HUES48 (cell line): ENCODE measurements around the gene LPCAT1.

Experiments
- H3K27ac ChIP-seq: one replicate; pipeline ENCODE4 v1.7.0; 2013; ENCODE audit warnings: low read depth, low read length, inconsistent platforms
- H3K27me3 ChIP-seq: 2 replicates; pipeline ENCODE4 v1.6.1; 2013; ENCODE audit warnings: mild to moderate bottlenecking, low read length; ENCODE audit not compliant: control insufficient read depth, insufficient read depth
- H3K36me3 ChIP-seq: 2 replicates; pipeline ENCODE4 v1.6.1; 2013; ENCODE audit warnings: low read length; ENCODE audit not compliant: control insufficient read depth, insufficient read depth
- H3K4me1 ChIP-seq: 2 replicates; pipeline ENCODE4 v1.6.1; 2013; ENCODE audit warnings: mild to moderate bottlenecking, low read length; ENCODE audit not compliant: control insufficient read depth, insufficient read depth
- H3K4me3 ChIP-seq: 2 replicates; pipeline ENCODE4 v1.5.1; 2013; ENCODE audit warnings: mild to moderate bottlenecking, low read depth, low read length
- H3K9ac ChIP-seq: 2 replicates; pipeline ENCODE4 v1.6.1; 2013; ENCODE audit warnings: mild to moderate bottlenecking, low read depth, low read length, moderate library complexity
- H3K9me3 ChIP-seq: 2 replicates; pipeline ENCODE4 v1.6.1; 2013; ENCODE audit warnings: low read length; ENCODE audit not compliant: control insufficient read depth, insufficient read depth

The LPCAT1 gene

GRCh38 chr5:1472964-1473628 is 50.7 kb downstream of the LPCAT1 start:
- H3K9ac ChIP-seq, result no peak overlapping the region
- peaks cover 92% of the 10 kb centered on the region for H3K36me3 ChIP-seq
- no peaks in the 10 kb centered on the region for H3K9me3 ChIP-seq
- H3K27ac ChIP-seq, result no peak overlapping the region
- no peaks in the 10 kb centered on the region for H3K4me1 ChIP-seq
- H3K27me3 ChIP-seq, result no peaks in the 10 kb centered on the region
- no peak overlapping the region for H3K4me3 ChIP-seq

DNA sequence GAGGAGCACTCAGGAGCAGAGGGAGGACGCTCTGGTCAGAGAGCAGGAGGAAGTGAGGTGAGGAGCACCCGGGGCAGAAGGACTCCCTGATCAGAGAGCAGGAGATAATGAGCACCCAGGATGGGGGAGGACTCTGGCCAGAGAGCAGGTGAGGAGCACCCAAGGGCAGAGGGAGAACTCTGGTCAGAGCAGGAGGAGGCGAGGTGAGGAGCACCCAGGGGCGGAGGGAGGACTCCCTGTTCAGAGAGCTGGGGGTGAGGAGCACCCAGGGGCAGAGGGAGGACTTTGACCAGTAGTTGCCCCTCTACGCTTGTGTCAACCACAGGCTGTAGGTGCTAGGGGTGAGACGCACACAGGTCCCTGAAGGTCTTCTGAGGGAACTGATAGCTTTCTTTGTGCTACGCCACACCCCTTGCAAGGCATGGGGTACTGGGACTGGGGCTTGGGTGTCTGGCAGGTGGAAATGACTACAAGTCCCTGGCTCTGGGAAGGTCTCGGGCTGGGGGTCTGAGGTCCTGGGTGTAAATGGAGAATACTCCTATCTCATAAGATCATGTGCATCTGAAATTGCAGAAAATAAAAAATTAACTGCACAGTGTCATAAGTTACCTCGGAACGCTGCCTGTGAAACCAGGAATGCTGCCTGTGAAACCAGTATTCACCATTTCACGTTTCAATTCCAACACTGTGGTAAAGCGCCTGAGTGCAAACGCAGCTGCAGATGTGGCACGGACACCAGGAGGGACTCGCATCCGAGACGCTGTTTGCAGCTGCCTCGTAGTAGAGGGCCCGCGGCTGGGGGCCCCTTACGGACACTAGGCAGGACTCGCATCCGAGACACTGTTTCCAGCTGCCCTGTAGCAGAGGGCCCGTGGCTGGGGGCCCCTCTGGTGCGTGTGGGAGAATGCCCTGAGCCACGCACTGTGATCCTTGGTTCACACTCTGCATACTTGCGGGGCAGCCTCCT is 51.5 kb downstream of the LPCAT1 start:
- H3K4me1 ChIP-seq, result no peaks in the 10 kb centered on the region
- H3K4me3 ChIP-seq, result no peak overlapping the region
- H3K36me3 ChIP-seq, result peaks cover 93% of the 10 kb centered on the region

GRCh38 chr5:1471240-1471853 is 52.4 kb downstream of the LPCAT1 start:
- no peak overlapping the region for H3K9ac ChIP-seq
- peaks cover 93% of the 10 kb centered on the region for H3K36me3 ChIP-seq

More for the DNA sequence above, 51.5 kb downstream of the LPCAT1 start:
- H3K9ac ChIP-seq, result no peak overlapping the region
- H3K27me3 ChIP-seq, result no peaks in the 10 kb centered on the region
- no peak overlapping the region for H3K27ac ChIP-seq
- no peaks in the 10 kb centered on the region for H3K9me3 ChIP-seq

DNA sequence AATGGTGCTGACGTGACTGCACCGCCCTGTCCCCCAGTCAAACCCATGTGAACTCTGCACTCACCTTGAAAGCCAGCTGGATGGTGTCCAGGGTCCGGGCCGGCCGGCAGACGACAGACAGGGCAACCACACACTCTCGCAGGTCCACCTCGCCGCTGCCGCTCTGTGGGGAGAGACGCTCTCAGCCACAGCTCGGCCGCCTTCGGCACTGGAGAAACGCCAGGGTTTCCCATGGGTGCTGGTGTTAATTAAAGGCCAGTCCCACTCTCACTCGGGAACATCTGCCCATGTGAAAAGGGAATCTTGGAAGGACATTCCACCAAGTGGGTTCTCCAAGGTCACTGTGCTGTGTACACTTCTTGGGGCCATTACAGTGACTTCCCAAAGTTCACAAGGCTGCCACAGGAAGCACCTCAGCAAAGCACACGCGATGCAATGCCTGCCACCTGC is 53.0 kb downstream of the LPCAT1 start:
- 0 out of 2 replicates have a peak, but pooled peaks cover under 1% of the 10 kb centered on the region for H3K9me3 ChIP-seq
- H3K4me3 ChIP-seq, result no peak overlapping the region
- H3K27ac ChIP-seq, result no peak overlapping the region
- H3K4me1 ChIP-seq, result no peaks in the 10 kb centered on the region
- H3K9ac ChIP-seq, result no peak overlapping the region
- no peaks in the 10 kb centered on the region for H3K27me3 ChIP-seq
- peaks cover 93% of the 10 kb centered on the region for H3K36me3 ChIP-seq

More at GRCh38 chr5:1471240-1471853, 52.4 kb downstream of the LPCAT1 start:
- Histone ChIP-seq H3K27me3 (no peaks in the 10 kb centered on the region), H3K9me3 (no peaks in the 10 kb centered on the region), H3K4me1 (no peaks in the 10 kb centered on the region), H3K4me3 (no peak overlapping the region), H3K27ac (no peak overlapping the region)

DNA sequence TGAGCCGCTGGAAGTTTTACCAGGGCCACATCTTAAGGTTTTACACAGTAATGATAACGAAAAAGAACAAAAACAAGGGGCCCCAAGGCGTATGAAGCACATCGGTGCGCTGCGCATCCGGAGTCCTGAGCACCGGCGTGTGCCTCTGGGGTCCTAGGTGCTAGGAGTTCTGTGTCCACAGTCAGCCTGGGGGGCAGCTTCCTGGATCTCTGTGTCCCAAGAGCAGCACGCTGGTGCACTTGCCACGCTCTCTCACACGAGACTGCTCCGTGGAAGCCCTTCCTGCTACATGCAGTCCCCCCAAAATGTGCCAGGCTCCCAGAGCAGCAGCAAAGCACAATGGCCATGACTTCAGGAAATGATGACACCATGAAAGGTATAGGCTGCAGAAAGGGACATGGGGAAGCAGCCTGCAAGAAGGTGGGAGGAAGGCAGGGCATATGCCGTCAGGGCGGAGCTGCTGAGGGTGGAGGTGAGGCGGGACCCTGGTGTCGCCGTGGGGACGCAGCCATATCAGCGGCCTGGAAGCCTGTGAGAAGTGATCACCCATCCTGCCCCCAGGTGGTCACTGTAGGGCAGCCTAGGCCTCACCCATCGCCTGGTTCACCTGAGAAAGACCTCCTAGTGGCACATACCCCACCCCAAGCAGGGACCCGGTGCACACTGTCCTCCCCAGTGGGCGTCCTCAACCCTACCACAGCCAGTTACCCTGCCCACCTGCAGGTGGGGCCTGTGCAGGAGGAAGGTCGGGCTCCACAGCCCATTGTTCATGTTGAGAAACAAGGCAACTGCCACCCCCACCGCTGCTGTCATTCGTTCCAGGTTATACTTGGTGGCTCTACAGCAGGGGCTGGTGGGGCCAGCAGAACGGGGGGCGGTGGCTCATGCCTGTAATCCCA is 54.9 kb downstream of the LPCAT1 start:
- Histone ChIP-seq H3K9ac (no peak overlapping the region), H3K36me3 (peaks cover 95% of the 10 kb centered on the region), H3K4me1 (no peaks in the 10 kb centered on the region), H3K27ac (no peak overlapping the region), H3K4me3 (no peak overlapping the region), H3K9me3 (0 out of 2 replicates have a peak, but pooled peaks cover 7% of the 10 kb centered on the region), H3K27me3 (no peaks in the 10 kb centered on the region)

DNA sequence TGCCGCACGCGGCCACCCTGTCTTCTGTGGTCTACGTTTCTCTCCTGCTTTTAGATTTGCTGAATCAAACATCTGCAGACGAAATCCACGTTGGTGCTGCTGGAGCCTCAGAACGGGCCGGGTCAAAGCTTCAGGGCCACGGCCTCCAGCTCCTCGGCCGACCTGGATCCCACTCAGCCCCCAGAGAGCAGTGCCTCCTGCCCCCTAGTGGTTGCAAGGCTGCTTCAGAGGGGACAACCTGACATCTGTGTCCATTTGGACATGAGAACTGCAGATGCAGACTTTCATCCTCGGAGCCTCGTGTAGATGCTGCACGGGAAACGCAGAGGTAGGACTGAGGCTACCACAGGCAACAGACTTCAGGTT is 55.5 kb downstream of the LPCAT1 start:
- H3K27me3 ChIP-seq, result no peaks in the 10 kb centered on the region
- no peak overlapping the region for H3K4me3 ChIP-seq
- H3K36me3 ChIP-seq, result peaks cover 95% of the 10 kb centered on the region
- H3K9ac ChIP-seq, result no peak overlapping the region
- no peak overlapping the region for H3K27ac ChIP-seq
- H3K9me3 ChIP-seq, result 0 out of 2 replicates have a peak, but pooled peaks cover 7% of the 10 kb centered on the region
- no peaks in the 10 kb centered on the region for H3K4me1 ChIP-seq

GRCh38 chr5:1467341-1468246 is 56.2 kb downstream of the LPCAT1 start:
- Histone ChIP-seq H3K9ac (no peak overlapping the region), H3K36me3 (peaks cover 95% of the 10 kb centered on the region), H3K27me3 (no peaks in the 10 kb centered on the region), H3K27ac (no peak overlapping the region), H3K4me1 (no peaks in the 10 kb centered on the region), H3K4me3 (no peak overlapping the region), H3K9me3 (0 out of 2 replicates have a peak, but pooled peaks cover 7% of the 10 kb centered on the region)

DNA sequence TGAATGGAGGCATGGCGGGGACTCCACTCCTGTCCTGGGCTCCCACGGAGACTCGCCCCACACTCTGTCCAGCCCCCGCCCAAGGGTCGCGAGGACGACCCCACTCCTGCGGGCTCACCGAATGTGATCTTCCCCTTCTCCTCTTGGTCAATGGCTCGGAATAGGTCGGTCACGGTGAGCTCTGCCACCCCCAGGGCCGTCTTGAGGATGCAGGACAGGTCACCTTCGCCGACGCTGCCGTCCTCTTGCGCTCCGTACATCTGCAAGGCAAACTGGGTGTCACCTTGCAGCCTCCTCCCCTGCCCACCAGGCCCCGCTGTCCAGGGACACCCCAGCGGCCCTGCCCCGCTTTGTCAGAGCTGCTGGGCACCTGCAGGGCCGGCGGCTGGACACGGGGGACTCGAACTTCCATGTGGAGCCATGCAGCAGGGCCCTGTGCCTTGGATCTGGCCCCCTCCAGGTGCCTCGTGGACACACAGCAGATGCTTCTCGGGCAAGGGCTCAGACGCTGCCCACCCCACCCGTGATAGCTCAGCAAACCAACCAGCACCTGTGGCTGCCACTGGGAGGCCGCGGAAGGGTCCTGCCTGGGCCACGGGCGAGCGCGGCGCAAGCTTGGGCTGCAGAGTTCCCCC is 57.0 kb downstream of the LPCAT1 start:
- Histone ChIP-seq H3K9ac (no peak overlapping the region), H3K27me3 (no peaks in the 10 kb centered on the region), H3K9me3 (0 out of 2 replicates have a peak, but pooled peaks cover 7% of the 10 kb centered on the region), H3K36me3 (peaks cover 95% of the 10 kb centered on the region), H3K4me1 (no peaks in the 10 kb centered on the region), H3K4me3 (no peak overlapping the region), H3K27ac (no peak overlapping the region)

GRCh38 chr5:1465966-1466471 is 57.7 kb downstream of the LPCAT1 start:
- no peaks in the 10 kb centered on the region for H3K27me3 ChIP-seq
- no peak overlapping the region for H3K9ac ChIP-seq
- peaks cover 95% of the 10 kb centered on the region for H3K36me3 ChIP-seq
- no peaks in the 10 kb centered on the region for H3K4me1 ChIP-seq
- 0 out of 2 replicates have a peak, but pooled peaks cover 7% of the 10 kb centered on the region for H3K9me3 ChIP-seq
- H3K4me3 ChIP-seq, result no peak overlapping the region
- no peak overlapping the region for H3K27ac ChIP-seq
